K562 (cell line): Measurements from ENCODE around the gene LIX1L. TPM values are rescaled to one million over a fixed set of nuclear protein-coding genes. Genes with fewer than 3 reads are reported as not detected.
A peak's percentile ranks its signal among the peaks of the same experiment; 100 is the strongest.

Source experiments
- BRCA1 ChIP-seq, 2 experiments: fragments of 450-650 bp in 1 of 2; sonication (generic) in 1 of 2; formaldehyde crosslinking in 1 of 2; IDR thresholded peaks; 2 replicates each; pipeline versions ENCODE4 v1.5.0 to v1.6.1; 2017 to 2020; ENCODE audit warnings: mild to moderate bottlenecking in 1 of 2, missing genetic modification reagents in 1 of 2
- CHD1 ChIP-seq: fragments of 200-600 bp; sonication (generic); IDR thresholded peaks from one replicate; pipeline ENCODE4 v1.6.1; 2012; ENCODE audit warnings: mild to moderate bottlenecking, moderate library complexity, low read length, inconsistent platforms
- HDAC2 ChIP-seq: fragments of 450-650 bp; IDR thresholded peaks from 2 replicates; pipeline ENCODE4 v1.6.1; 2016; ENCODE audit warnings: mild to moderate bottlenecking
- HDAC3 ChIP-seq: fragments of 450-650 bp; IDR thresholded peaks from 2 replicates; pipeline ENCODE4 v1.6.1; 2018; ENCODE audit warnings: borderline replicate concordance, mild to moderate bottlenecking, moderate library complexity; ENCODE audit not compliant: partially characterized antibody
- HSF4 ChIP-seq: fragments of 250-450 bp; sonication (Bioruptor Pico); IDR thresholded peaks from 2 replicates; pipeline ENCODE4 v2.1.2; 2022; ENCODE audit warnings: mild to moderate bottlenecking, moderate library complexity, borderline replicate concordance
- TOE1 ChIP-seq, 2 experiments: fragments of 450-650 bp in 1 of 2; sonication (generic) in 1 of 2; formaldehyde crosslinking in 1 of 2; IDR thresholded peaks; 2 replicates each; pipeline versions ENCODE4 v1.7.1 to v1.8.0; 2016 to 2022; ENCODE audit warnings: borderline replicate concordance in 2 of 2, mild to moderate bottlenecking in 2 of 2, antibody characterized with exemption in 1 of 2, inconsistent platforms in 1 of 2, low read depth in 1 of 2, missing genetic modification reagents in 1 of 2, moderate library complexity in 1 of 2
- ZFX ChIP-seq: sonication (generic); formaldehyde crosslinking; IDR thresholded peaks from 2 replicates; pipeline ENCODE4 v1.8.0; 2022; ENCODE audit warnings: mild to moderate bottlenecking, missing genetic modification reagents, moderate library complexity
- ZNF384 ChIP-seq: IDR thresholded peaks from 2 replicates; pipeline ENCODE4 v1.6.1; 2012; ENCODE audit warnings: low read depth, low read length, improper control_type of control experiment
- ZNF644 ChIP-seq: fragments of 200-800 bp; sonication (Bioruptor generic); IDR thresholded peaks from 2 replicates; pipeline ENCODE4 v1.6.1; 2016; ENCODE audit warnings: low read depth, missing genetic modification characterization, missing compliant biosample characterization
- ZNF79 ChIP-seq: fragments of 250-450 bp; sonication (Bioruptor Pico); IDR thresholded peaks from 2 replicates; pipeline ENCODE4 v1.4.0; 2020; ENCODE audit warnings: low read depth, mild to moderate bottlenecking, moderate library complexity
- polyA plus RNA-seq, 8 experiments: library from polyadenylated mRNA; depleted of rRNA in 4 of 8; stranded (reverse) in 5 of 8; unstranded in 3 of 8; fragments of >200 nt; fragmentation: Nextera tagmentation in 2 of 8; fragmentation: Illumina TruSeq in 1 of 8; extraction: Ambion mirVana in 2 of 8; extraction: Trizol in 1 of 8; gene quantifications; 2 replicates each; pipeline versions ENCODE4 v1.2.1 to v1.2.3, GENCODE V29; 2011 to 2014; ENCODE audit warnings: inconsistent platforms in 1 of 8, missing spikeins in 1 of 8
- total RNA-seq, 7 experiments: library from RNA; depleted of rRNA in 6 of 7; stranded (reverse); fragments of >200 nt in 6 of 7; fragmentation: Illumina TruSeq in 2 of 7; extraction: Trizol in 2 of 7; gene quantifications; 2 replicates each; pipeline versions ENCODE4 v1.2.1 to v1.2.3, GENCODE V29; 2011 to 2021; ENCODE audit warnings: low replicate concordance in 1 of 7
- TF ChIP-seq, protein P1 (sequence below): fragments of 250-450 bp; sonication (Bioruptor Pico); IDR thresholded peaks from 2 replicates; pipeline ENCODE4 v1.8.0; 2021; ENCODE audit warnings: borderline replicate concordance, mild to moderate bottlenecking, moderate library complexity; ENCODE audit not compliant: poor library complexity, severe bottlenecking
- TF ChIP-seq, protein P2 (sequence below): fragments of 450-650 bp; IDR thresholded peaks from 2 replicates; pipeline ENCODE4 v1.6.1; 2017; ENCODE audit warnings: antibody characterized with exemption, mild to moderate bottlenecking
- TF ChIP-seq, protein P3 (sequence below): sonication (generic); formaldehyde crosslinking; IDR thresholded peaks from 2 replicates; pipeline ENCODE4 v1.8.0; 2022; ENCODE audit warnings: mild to moderate bottlenecking, missing genetic modification reagents
- TF ChIP-seq, protein P4 (sequence below): fragments of 200-800 bp; sonication (Bioruptor generic); IDR thresholded peaks from 2 replicates; pipeline ENCODE4 v1.6.1; 2016; ENCODE audit warnings: missing genetic modification characterization, missing compliant biosample characterization

Gene LIX1L
- total and polyA plus RNA-seq, 9 of the 15 experiments (the other 6 are each of a cell fraction or from before 2014, with no cell fraction given) = 4.6 to 26.5 (median 12.5) TPM

DNA sequence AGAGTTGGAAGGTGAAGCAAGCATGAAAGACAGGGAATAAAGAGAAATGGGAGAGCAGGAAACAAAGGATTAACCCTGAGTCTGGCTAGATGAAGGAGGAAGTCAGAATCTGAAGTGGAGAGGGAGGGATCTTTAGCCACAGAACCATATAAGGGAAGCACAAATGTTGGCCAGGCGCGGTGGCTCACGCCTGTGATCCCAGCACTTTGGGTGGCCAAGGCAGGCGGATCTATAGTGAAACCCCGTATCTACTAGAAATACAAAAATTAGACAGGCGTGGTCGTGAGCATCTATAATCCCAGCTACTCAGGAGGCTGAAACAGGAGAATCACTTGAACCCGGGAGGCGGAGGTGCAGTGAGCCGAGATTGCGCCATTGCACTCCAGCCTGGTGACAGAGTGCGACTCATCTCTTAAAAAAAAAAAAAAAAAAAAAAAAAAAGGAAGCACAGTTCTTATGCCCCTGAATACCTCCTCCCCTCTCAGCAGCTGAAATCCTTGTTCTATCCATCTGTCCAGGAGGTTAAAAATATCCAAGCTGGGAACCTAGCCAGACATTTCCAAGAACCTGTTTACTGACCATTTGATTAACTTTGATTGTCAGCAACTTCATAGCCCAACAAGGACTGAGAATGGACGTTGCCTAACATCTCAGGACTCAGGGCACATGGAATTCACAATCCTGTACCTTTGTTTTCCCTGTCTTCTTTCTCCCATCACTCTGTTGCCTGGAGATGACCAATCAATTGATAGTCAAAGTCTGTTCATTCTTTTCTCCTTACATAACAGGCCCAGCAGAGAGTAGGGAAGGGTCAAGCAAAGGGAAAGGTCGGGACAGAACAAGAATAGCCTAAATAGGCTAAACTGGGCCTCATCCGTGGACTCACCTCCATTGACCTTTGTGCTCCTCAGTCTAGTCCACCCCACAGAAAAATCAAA lies 28.0 kb upstream of the LIX1L start (continued):
- TF ChIP-seq, protein P1, sequence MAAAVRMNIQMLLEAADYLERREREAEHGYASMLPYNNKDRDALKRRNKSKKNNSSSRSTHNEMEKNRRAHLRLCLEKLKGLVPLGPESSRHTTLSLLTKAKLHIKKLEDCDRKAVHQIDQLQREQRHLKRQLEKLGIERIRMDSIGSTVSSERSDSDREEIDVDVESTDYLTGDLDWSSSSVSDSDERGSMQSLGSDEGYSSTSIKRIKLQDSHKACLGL = no peak
- TF ChIP-seq, protein P2, sequence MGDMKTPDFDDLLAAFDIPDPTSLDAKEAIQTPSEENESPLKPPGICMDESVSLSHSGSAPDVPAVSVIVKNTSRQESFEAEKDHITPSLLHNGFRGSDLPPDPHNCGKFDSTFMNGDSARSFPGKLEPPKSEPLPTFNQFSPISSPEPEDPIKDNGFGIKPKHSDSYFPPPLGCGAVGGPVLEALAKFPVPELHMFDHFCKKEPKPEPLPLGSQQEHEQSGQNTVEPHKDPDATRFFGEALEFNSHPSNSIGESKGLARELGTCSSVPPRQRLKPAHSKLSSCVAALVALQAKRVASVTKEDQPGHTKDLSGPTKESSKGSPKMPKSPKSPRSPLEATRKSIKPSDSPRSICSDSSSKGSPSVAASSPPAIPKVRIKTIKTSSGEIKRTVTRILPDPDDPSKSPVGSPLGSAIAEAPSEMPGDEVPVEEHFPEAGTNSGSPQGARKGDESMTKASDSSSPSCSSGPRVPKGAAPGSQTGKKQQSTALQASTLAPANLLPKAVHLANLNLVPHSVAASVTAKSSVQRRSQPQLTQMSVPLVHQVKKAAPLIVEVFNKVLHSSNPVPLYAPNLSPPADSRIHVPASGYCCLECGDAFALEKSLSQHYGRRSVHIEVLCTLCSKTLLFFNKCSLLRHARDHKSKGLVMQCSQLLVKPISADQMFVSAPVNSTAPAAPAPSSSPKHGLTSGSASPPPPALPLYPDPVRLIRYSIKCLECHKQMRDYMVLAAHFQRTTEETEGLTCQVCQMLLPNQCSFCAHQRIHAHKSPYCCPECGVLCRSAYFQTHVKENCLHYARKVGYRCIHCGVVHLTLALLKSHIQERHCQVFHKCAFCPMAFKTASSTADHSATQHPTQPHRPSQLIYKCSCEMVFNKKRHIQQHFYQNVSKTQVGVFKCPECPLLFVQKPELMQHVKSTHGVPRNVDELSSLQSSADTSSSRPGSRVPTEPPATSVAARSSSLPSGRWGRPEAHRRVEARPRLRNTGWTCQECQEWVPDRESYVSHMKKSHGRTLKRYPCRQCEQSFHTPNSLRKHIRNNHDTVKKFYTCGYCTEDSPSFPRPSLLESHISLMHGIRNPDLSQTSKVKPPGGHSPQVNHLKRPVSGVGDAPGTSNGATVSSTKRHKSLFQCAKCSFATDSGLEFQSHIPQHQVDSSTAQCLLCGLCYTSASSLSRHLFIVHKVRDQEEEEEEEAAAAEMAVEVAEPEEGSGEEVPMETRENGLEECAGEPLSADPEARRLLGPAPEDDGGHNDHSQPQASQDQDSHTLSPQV = no peak
- TF ChIP-seq BRCA1 (IDR thresholded peaks at IDR 0.05) (no peak), BRCA1 (CRISPR knock-in tag; IDR thresholded peaks at IDR 0.05) (no peak), HSF4 (CRISPR knock-in tag) (no peak), ZNF644 (tag) (peak; percentile 70; the same call in 1 of the 2 replicates), HDAC2 (no peak), HDAC3 (no peak), CHD1 (no peak), ZNF79 (CRISPR knock-in tag) (no peak), ZNF384 (peak; percentile 96), TOE1 (IDR thresholded peaks at IDR 0.05; ENCODE audit: borderline replicate concordance) (no peak), TOE1 (CRISPR knock-in tag; IDR thresholded peaks at IDR 0.05; ENCODE audit: borderline replicate concordance, low read depth) (no peak), ZFX (peak; percentile 37)
- TF ChIP-seq, protein P3, sequence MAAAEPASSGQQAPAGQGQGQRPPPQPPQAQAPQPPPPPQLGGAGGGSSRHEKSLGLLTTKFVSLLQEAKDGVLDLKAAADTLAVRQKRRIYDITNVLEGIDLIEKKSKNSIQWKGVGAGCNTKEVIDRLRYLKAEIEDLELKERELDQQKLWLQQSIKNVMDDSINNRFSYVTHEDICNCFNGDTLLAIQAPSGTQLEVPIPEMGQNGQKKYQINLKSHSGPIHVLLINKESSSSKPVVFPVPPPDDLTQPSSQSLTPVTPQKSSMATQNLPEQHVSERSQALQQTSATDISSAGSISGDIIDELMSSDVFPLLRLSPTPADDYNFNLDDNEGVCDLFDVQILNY = no peak
- TF ChIP-seq, protein P4, sequence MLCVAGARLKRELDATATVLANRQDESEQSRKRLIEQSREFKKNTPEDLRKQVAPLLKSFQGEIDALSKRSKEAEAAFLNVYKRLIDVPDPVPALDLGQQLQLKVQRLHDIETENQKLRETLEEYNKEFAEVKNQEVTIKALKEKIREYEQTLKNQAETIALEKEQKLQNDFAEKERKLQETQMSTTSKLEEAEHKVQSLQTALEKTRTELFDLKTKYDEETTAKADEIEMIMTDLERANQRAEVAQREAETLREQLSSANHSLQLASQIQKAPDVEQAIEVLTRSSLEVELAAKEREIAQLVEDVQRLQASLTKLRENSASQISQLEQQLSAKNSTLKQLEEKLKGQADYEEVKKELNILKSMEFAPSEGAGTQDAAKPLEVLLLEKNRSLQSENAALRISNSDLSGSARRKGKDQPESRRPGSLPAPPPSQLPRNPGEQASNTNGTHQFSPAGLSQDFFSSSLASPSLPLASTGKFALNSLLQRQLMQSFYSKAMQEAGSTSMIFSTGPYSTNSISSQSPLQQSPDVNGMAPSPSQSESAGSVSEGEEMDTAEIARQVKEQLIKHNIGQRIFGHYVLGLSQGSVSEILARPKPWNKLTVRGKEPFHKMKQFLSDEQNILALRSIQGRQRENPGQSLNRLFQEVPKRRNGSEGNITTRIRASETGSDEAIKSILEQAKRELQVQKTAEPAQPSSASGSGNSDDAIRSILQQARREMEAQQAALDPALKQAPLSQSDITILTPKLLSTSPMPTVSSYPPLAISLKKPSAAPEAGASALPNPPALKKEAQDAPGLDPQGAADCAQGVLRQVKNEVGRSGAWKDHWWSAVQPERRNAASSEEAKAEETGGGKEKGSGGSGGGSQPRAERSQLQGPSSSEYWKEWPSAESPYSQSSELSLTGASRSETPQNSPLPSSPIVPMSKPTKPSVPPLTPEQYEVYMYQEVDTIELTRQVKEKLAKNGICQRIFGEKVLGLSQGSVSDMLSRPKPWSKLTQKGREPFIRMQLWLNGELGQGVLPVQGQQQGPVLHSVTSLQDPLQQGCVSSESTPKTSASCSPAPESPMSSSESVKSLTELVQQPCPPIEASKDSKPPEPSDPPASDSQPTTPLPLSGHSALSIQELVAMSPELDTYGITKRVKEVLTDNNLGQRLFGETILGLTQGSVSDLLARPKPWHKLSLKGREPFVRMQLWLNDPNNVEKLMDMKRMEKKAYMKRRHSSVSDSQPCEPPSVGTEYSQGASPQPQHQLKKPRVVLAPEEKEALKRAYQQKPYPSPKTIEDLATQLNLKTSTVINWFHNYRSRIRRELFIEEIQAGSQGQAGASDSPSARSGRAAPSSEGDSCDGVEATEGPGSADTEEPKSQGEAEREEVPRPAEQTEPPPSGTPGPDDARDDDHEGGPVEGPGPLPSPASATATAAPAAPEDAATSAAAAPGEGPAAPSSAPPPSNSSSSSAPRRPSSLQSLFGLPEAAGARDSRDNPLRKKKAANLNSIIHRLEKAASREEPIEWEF (CRISPR knock-in tag) = peak; percentile 28; the same call in 1 of the 2 replicates
